H1 (cell line): ENCODE measurements around the gene NOC3L. TPM values are rescaled to one million over a fixed set of nuclear protein-coding genes. Genes with fewer than 3 reads are reported as not detected.

Experiments
- TEAD4 ChIP-seq: IDR thresholded peaks from 2 replicates; pipeline ENCODE4 v1.6.1; 2012; ENCODE audit warnings: low read depth, low read length, inconsistent platforms, mixed read lengths
- polyA plus RNA-seq, 7 experiments: library from polyadenylated mRNA; depleted of rRNA in 3 of 7; stranded (reverse) in 5 of 7; unstranded in 2 of 7; fragments of >200 nt in 5 of 7; fragments of 200-250 nt in 2 of 7; gene quantifications; 1 replicate in 5 of 7; 2 replicates in 1 of 7; 4 replicates in 1 of 7; pipeline versions ENCODE4 v1.2.1 to v1.2.3, GENCODE V29; 2011 to 2013; ENCODE audit warnings: missing spikeins in 2 of 7, mixed read lengths in 2 of 7
- total RNA-seq: library from RNA; stranded (reverse); fragmentation: NEBNext Ultra II Directional; extraction: Animal tissue kit (Norgen Biotek cat#: 25700); gene quantifications from 2 replicates; pipeline ENCODE4 v1.2.1, GENCODE V29; 2021

Gene NOC3L
- total and polyA plus RNA-seq, 2 of the 8 experiments (the other 6 are each of a cell fraction or from before 2014, with no cell fraction given), result 7.1 to 39.1 TPM

DNA sequence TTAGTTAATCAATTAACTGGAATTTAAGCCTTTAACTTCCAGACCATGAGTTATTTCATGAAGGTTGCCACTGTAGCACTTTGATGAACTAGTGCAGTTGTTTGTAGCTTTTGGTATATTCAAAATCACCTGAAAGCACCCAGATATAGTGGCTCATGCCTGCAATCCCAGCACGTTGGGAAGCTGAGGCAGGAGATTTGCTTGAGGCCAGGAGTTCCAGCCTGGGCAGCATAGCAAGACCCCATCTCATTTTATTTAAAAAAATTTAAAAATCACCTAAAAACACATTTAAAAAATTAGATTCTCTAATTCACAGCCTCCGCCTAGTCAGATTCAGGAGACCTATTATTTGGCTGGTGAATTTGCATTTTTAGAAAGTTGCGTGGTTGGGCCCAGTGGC, 48.6 kb upstream of the NOC3L start (continued):
- TF ChIP-seq TEAD4, result no peak
